Vagina (tissue), 2 donors: ENCODE data around the gene MUC7.

Experiments
- POLR2A ChIP-seq, 2 donors: fragments of 450-650 bp; IDR thresholded peaks; one replicate each; pipeline ENCODE4 v1.6.1; 2017; ENCODE audit warnings: antibody characterized with exemption in 2 of 2, mild to moderate bottlenecking in 2 of 2, moderate library complexity in 2 of 2
- POLR2AphosphoS5 ChIP-seq, 2 donors: sonication (generic); formaldehyde crosslinking; IDR thresholded peaks; one replicate each; pipeline ENCODE4 v1.9.0; 2017; ENCODE audit warnings: antibody characterized with exemption in 2 of 2, mild to moderate bottlenecking in 2 of 2, low read depth in 1 of 2; ENCODE audit not compliant: insufficient read depth in 1 of 2
- TF ChIP-seq, protein P1 (sequence below), 3 experiments: fragments of 450-650 bp in 2 of 3; fragments of 200-600 bp in 1 of 3; sonication (generic) in 1 of 3; IDR thresholded peaks; one replicate each; pipeline ENCODE4 v1.5.1; 2017 to 2019; ENCODE audit warnings: antibody characterized with exemption in 3 of 3, mild to moderate bottlenecking in 2 of 3, moderate library complexity in 2 of 3

DNA sequence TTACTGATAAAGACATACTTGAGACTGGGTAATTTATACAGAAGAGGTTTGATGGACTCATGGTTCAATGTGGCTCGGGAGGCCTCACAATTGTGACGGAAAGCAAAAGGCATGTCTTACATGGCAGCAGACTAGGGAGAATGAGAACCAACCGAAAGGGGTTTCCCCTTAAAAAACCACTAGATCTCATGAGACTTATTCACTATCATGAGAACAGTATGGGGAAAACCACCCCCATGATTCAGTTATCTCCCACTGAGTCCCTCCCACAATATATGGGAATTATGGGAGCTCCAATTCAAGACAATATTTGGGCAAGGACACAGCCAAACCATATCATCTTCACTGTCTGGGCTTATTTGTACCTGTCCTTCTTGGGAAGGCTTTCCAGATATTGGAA, 22.8 kb upstream of the MUC7 start:
- TF ChIP-seq, protein P1, sequence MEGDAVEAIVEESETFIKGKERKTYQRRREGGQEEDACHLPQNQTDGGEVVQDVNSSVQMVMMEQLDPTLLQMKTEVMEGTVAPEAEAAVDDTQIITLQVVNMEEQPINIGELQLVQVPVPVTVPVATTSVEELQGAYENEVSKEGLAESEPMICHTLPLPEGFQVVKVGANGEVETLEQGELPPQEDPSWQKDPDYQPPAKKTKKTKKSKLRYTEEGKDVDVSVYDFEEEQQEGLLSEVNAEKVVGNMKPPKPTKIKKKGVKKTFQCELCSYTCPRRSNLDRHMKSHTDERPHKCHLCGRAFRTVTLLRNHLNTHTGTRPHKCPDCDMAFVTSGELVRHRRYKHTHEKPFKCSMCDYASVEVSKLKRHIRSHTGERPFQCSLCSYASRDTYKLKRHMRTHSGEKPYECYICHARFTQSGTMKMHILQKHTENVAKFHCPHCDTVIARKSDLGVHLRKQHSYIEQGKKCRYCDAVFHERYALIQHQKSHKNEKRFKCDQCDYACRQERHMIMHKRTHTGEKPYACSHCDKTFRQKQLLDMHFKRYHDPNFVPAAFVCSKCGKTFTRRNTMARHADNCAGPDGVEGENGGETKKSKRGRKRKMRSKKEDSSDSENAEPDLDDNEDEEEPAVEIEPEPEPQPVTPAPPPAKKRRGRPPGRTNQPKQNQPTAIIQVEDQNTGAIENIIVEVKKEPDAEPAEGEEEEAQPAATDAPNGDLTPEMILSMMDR (IDR thresholded peaks at IDR 0.05) = no peak
- TF ChIP-seq POLR2A (IDR thresholded peaks at IDR 0.05) (no peak), POLR2AphosphoS5 (IDR thresholded peaks at IDR 0.05; ENCODE audit: insufficient read depth in 1 of 2, low read depth in 1 of 2) (no peak)
